Measurements from ENCODE around the gene CARHSP1.
"Not testable (repeated sequence)": the region's sequence is repeated elsewhere in the genome, so short reads cannot be mapped to it uniquely, and the experiment has no call there.

The CARHSP1 gene

DNA sequence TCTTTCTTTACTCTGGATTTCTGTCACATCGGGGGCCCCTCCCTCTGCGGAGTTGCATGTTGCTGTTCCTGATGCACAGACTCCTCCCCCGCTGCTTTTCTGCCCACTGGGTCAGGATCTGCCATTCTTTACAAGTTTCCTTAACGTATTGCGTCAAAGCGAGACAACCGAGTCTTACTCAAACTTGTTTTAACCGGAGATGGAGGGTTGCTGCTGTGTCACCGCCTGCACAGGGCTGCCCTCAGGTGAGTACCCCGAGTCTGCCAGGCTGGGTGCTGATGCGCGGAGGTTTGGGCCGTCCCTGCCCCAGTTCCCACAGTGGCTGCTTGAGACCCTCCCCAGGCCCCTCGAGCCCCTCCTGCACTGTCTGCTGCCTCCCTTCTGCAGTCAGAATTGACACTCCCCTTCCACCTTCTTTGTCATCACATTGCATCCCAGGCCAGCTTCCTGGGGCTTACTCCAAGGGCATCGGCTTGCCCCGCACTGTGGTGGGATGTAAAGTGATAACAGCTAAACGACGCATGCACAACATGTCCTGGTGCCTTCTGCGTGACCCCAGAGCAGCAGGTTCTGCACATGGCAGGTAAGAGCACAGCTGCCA is 19.3 kb downstream of the CARHSP1 start:
- H3K4me1 ChIP-seq (ENCODE audit: control insufficient read depth, insufficient read depth, low read length) = peaks cover 25% of the 10 kb centered on the region
- no peak overlapping the region for H3K4me3 ChIP-seq (ENCODE audit: low read length)
- peaks cover 62% of the 10 kb centered on the region for H3K36me3 ChIP-seq (ENCODE audit: control insufficient read depth, insufficient read depth, low read length, severe bottlenecking)
- no peaks in the 10 kb centered on the region for H3K9me3 ChIP-seq (ENCODE audit: control insufficient read depth, low read length)
- no peak for DNase-seq (ENCODE audit: low read depth)
- no peaks in the 10 kb centered on the region for H3K27me3 ChIP-seq (replicated peaks; ENCODE audit: control insufficient read depth, insufficient read depth, low read length)
- peak overlapping the region; percentile 42 for H3K9ac ChIP-seq (ENCODE audit: low read length)

DNA sequence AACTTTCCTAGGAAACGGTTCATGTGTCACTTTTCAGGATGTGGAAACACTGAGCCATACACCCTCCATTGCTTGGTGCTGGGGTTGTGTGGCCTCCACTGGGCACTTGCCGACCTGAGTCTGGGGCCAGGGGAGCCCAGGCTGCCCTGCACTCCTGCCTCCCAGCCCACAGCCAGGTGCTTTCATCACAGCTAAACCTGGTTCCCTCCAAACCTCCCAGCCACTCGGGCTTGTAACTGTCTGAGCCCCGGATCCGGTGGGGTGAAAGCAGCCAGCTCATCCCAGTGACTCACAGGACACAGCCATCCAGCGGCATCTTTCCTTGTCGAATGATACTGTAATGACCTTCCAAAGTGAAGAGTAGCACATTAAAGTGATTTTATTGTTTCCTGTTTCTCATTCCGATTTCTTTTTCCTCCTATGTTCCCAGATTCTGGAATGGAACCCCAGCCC is 19.8 kb downstream of the CARHSP1 start:
- Histone ChIP-seq H3K4me3 (ENCODE audit: low read length) (no peak overlapping the region), H3K9me3 (ENCODE audit: control insufficient read depth, low read length) (no peaks in the 10 kb centered on the region), H3K4me1 (ENCODE audit: control insufficient read depth, insufficient read depth, low read length) (peaks cover 25% of the 10 kb centered on the region), H3K27me3 (replicated peaks; ENCODE audit: control insufficient read depth, insufficient read depth, low read length) (no peaks in the 10 kb centered on the region), H3K9ac (ENCODE audit: low read length) (peak overlapping the region; percentile 42), H3K36me3 (ENCODE audit: control insufficient read depth, insufficient read depth, low read length, severe bottlenecking) (peaks cover 59% of the 10 kb centered on the region)
- peak; percentile 39 for DNase-seq (ENCODE audit: low read depth)

- peaks cover 25% of the 10 kb centered on the region for H3K4me1 ChIP-seq (ENCODE audit: control insufficient read depth, insufficient read depth, low read length)
- peak overlapping the region; percentile 14 for H3K9ac ChIP-seq (ENCODE audit: low read length)
- no peak for DNase-seq (ENCODE audit: low read depth)
- peaks cover 53% of the 10 kb centered on the region for H3K36me3 ChIP-seq (ENCODE audit: control insufficient read depth, insufficient read depth, low read length, severe bottlenecking)
- H3K9me3 ChIP-seq (ENCODE audit: control insufficient read depth, low read length) = no peaks in the 10 kb centered on the region
- no peak overlapping the region for H3K4me3 ChIP-seq (ENCODE audit: low read length)
- H3K27me3 ChIP-seq (replicated peaks; ENCODE audit: control insufficient read depth, insufficient read depth, low read length) = no peaks in the 10 kb centered on the region
Observed at GRCh38 chr16:8848231-8848938, 20.4 kb downstream of the CARHSP1 start.

DNA sequence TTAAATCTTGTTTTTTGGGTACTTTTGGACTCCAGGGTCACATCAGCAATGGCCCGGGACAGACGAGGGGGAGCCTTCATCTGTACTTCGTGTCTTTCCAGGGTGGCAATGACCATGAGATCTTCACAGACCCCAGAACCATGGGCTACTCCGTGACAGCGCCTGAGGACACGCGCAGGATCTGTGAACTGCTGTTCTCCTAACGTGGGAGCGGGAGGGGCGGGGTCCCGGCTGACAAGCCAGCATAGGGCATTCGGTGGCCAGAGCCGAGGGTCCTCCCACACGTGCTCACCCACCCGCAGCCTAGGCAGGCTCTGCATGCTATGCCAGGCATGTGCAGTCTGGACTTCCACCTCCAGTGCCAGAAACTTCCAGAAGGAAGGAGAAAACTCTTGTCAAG is 21.2 kb downstream of the CARHSP1 start:
- Histone ChIP-seq H3K9ac (ENCODE audit: low read length) (no peak overlapping the region), H3K4me3 (ENCODE audit: low read length) (no peak overlapping the region), H3K9me3 (ENCODE audit: control insufficient read depth, low read length) (no peaks in the 10 kb centered on the region), H3K27me3 (replicated peaks; ENCODE audit: control insufficient read depth, insufficient read depth, low read length) (no peaks in the 10 kb centered on the region), H3K36me3 (ENCODE audit: control insufficient read depth, insufficient read depth, low read length, severe bottlenecking) (peaks cover 47% of the 10 kb centered on the region), H3K4me1 (ENCODE audit: control insufficient read depth, insufficient read depth, low read length) (peaks cover 30% of the 10 kb centered on the region)
- no peak for DNase-seq (ENCODE audit: low read depth)

- DNase-seq (ENCODE audit: low read depth) = no peak
- Histone ChIP-seq H3K4me3 (ENCODE audit: low read length) (no peak overlapping the region), H3K27me3 (replicated peaks; ENCODE audit: control insufficient read depth, insufficient read depth, low read length) (no peaks in the 10 kb centered on the region), H3K4me1 (ENCODE audit: control insufficient read depth, insufficient read depth, low read length) (peaks cover 35% of the 10 kb centered on the region), H3K9ac (ENCODE audit: low read length) (no peak overlapping the region), H3K9me3 (ENCODE audit: control insufficient read depth, low read length) (no peaks in the 10 kb centered on the region), H3K36me3 (ENCODE audit: control insufficient read depth, insufficient read depth, low read length, severe bottlenecking) (peaks cover 43% of the 10 kb centered on the region)
Observed at GRCh38 chr16:8847145-8847544, 21.7 kb downstream of the CARHSP1 start.

- no peaks in the 10 kb centered on the region for H3K27me3 ChIP-seq (replicated peaks; ENCODE audit: control insufficient read depth, insufficient read depth, low read length)
- H3K9me3 ChIP-seq (ENCODE audit: control insufficient read depth, low read length) = no peaks in the 10 kb centered on the region
- H3K4me3 ChIP-seq (ENCODE audit: low read length) = no peak overlapping the region
- no peak overlapping the region for H3K9ac ChIP-seq (ENCODE audit: low read length)
- H3K4me1 ChIP-seq (ENCODE audit: control insufficient read depth, insufficient read depth, low read length) = peaks cover 36% of the 10 kb centered on the region
- H3K36me3 ChIP-seq (ENCODE audit: control insufficient read depth, insufficient read depth, low read length, severe bottlenecking) = peaks cover 37% of the 10 kb centered on the region
- no peak for DNase-seq (ENCODE audit: low read depth)
Observed at GRCh38 chr16:8846401-8846932, 22.3 kb downstream of the CARHSP1 start.

GRCh38 chr16:8845699-8846298 is 23.0 kb downstream of the CARHSP1 start:
- no peak for DNase-seq (ENCODE audit: low read depth)
- Histone ChIP-seq H3K4me3 (ENCODE audit: low read length) (no peak overlapping the region), H3K36me3 (ENCODE audit: control insufficient read depth, insufficient read depth, low read length, severe bottlenecking) (peaks cover 33% of the 10 kb centered on the region), H3K4me1 (ENCODE audit: control insufficient read depth, insufficient read depth, low read length) (peaks cover 35% of the 10 kb centered on the region), H3K27me3 (replicated peaks; ENCODE audit: control insufficient read depth, insufficient read depth, low read length) (no peaks in the 10 kb centered on the region), H3K9ac (ENCODE audit: low read length) (no peak overlapping the region), H3K9me3 (ENCODE audit: control insufficient read depth, low read length) (no peaks in the 10 kb centered on the region)

GRCh38 chr16:8843296-8843695 is 25.5 kb downstream of the CARHSP1 start:
- DNase-seq (ENCODE audit: low read depth); H3K4me3 ChIP-seq (ENCODE audit: low read length): not testable (repeated sequence)

DNA sequence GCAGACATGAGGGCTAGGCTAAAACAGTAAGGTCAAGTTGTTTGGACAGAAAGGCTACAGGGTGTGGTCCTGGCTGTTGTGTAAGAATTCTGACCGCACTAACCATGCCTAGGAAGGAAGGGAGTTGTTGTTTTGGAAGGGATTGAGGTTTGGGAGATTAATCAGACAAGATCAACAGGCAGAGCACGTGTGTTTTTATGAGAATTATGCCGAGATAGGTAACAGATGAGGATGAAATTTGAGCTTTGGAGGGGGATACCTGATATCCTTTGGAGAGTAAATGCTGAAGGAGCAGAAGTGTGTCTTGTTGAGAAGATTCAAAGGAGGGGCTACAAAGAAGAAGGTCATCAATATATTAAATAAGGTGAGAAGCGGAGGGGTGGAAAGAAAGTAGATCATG is 26.8 kb downstream of the CARHSP1 start:
- H3K4me1 ChIP-seq (ENCODE audit: control insufficient read depth, insufficient read depth, low read length) = peaks cover 12% of the 10 kb centered on the region
- H3K27me3 ChIP-seq (replicated peaks; ENCODE audit: control insufficient read depth, insufficient read depth, low read length); H3K4me3 ChIP-seq (ENCODE audit: low read length); H3K9ac ChIP-seq (ENCODE audit: low read length); DNase-seq (ENCODE audit: low read depth); H3K36me3 ChIP-seq (ENCODE audit: control insufficient read depth, insufficient read depth, low read length, severe bottlenecking); H3K9me3 ChIP-seq (ENCODE audit: control insufficient read depth, low read length): not testable (repeated sequence)

More at GRCh38 chr16:8843296-8843695, 25.5 kb downstream of the CARHSP1 start:
- not testable (repeated sequence) for H3K27me3 ChIP-seq (replicated peaks; ENCODE audit: control insufficient read depth, insufficient read depth, low read length); H3K9me3 ChIP-seq (ENCODE audit: control insufficient read depth, low read length); H3K9ac ChIP-seq (ENCODE audit: low read length)
- Histone ChIP-seq H3K36me3 (ENCODE audit: control insufficient read depth, insufficient read depth, low read length, severe bottlenecking) (peaks cover 15% of the 10 kb centered on the region), H3K4me1 (ENCODE audit: control insufficient read depth, insufficient read depth, low read length) (peaks cover 12% of the 10 kb centered on the region)

DNA sequence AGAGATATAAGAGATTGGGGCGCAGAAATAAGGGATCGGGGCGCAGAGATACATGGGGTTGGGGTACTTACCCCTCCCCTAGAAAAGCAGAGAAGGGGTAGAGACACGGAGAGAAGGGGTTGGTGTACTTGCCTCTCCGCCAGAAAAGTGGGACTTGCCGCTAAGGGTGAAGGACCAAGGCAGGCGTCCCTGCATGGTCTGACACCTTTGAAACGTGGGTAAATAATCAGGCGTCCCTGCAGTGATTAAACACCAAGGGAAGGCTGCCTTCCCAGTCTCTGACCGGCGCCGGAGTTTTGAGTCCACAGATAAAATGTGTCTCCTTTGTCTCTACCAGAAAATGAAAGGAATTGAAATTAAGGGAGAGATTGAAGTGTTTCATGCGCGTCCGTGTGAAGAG is 31.2 kb downstream of the CARHSP1 start:
- not testable (repeated sequence) for DNase-seq (ENCODE audit: low read depth); H3K36me3 ChIP-seq (ENCODE audit: control insufficient read depth, insufficient read depth, low read length, severe bottlenecking); H3K27me3 ChIP-seq (replicated peaks; ENCODE audit: control insufficient read depth, insufficient read depth, low read length); H3K9me3 ChIP-seq (ENCODE audit: control insufficient read depth, low read length); H3K9ac ChIP-seq (ENCODE audit: low read length); H3K4me3 ChIP-seq (ENCODE audit: low read length)
- peaks cover 22% of the 10 kb centered on the region for H3K4me1 ChIP-seq (ENCODE audit: control insufficient read depth, insufficient read depth, low read length)

DNA sequence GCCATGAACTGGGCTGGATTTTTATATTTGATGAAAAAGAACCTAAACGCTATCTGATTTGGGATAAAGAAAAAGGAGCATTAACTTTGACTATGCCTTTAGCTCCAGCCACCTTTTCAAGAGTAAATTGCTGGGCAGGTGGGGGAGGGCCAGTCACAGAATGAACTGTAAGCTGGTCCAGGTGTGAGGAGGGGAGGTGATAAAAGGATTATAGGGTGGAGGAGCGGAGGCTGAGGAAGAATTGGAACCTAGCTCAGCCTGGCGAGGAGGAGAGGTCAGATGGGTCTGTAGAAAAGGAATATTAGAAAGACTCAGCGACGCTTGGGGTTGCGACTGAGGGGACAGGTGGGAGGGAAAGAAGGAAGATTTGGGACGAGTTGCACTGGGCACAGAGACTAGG is 32.0 kb downstream of the CARHSP1 start:
- H3K9me3 ChIP-seq (ENCODE audit: control insufficient read depth, low read length); H3K9ac ChIP-seq (ENCODE audit: low read length); H3K4me3 ChIP-seq (ENCODE audit: low read length); H3K27me3 ChIP-seq (replicated peaks; ENCODE audit: control insufficient read depth, insufficient read depth, low read length); DNase-seq (ENCODE audit: low read depth): not testable (repeated sequence)
- H3K4me1 ChIP-seq (ENCODE audit: control insufficient read depth, insufficient read depth, low read length) = peaks cover 16% of the 10 kb centered on the region
- H3K36me3 ChIP-seq (ENCODE audit: control insufficient read depth, insufficient read depth, low read length, severe bottlenecking) = peaks cover 10% of the 10 kb centered on the region

All from adipocyte (in vitro differentiated cells).